ENCODE measurements around the gene ZBTB11.
"Not testable (repeated sequence)": the region's sequence is repeated elsewhere in the genome, so short reads cannot be mapped to it uniquely, and the experiment has no call there.

Gene ZBTB11

GRCh38 chr3:101643861-101644613, 32.9 kb downstream of the ZBTB11 start:
- DNase-seq: peak in 2 of 5 experiments; percentile 58 to 89

DNA sequence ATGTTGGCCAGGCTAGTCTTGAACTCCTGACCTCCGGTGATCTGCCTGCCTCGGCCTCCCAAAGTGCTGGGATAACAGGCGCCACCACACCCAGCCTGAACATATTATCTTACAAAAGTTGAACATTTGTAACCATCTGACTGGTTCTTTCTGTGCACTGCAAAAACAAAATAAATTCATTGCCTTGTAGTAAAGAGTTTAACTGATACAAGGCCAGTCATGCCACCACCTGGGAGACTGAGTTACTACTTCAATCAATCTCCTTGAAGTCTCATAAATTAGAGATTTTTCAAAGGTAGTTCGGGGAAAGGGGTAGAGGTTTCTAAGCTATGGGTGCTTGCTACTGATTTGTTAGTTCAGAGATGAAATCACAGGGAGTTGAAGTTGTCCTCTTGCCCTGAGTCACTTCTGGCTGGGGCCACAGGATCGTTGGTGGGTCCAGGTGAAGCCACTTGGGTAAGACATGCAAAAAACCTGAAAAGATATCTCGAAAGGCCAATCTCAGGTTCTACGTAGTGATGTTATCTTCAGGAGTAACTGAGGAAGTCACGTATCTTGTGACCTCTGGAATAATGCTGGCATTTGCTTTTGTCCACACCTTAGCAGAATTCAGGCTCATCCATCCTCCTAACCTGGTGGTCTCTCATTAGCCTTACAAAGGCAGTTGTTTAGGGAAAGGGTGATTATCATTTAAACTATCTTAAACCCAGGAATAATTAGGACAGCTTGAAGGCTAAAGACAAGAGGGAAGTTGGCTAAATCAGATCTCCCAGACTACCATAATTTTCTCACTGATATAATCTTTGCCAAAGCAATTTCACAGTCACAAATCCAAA, 33.7 kb downstream of the ZBTB11 start:
- peak in 1 of 5 experiments; percentile 11 for DNase-seq

- DNase-seq: no peak
Measured at GRCh38 chr3:101642441-101642840, 34.5 kb downstream of the ZBTB11 start.

DNA sequence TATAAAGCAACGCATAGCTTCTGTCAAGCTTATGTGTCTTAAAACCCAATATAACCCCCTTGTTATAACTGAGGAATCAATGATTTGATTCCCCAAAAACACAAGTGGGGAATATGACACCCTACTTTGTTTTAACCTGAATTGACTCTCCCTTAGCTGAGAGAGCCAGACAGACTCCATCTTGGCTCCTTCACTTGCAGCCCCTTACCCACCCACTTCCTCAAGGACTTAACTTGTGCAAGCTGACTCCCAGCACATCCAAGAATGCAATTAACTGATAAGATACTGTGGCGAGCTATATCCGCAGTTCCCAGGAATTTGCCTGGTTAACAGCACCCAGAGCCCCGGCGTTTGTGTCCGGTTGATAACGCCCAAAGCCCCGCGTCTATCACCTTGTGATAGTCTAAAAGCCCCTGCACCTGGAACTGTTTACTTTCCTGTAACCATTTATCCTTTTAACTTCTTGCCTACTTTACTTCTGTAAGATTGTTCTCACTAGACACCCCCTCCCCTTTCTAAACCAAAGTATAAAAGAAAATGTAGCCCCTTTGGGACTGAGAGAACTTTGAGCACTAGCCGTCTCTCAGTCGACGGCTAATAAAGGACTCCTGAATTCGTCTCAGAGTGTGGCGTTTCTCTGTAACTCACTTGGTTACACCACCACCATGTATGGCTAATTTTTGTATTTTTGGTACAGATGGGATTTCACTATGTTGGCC, 35.4 kb downstream of the ZBTB11 start:
- not testable (repeated sequence) for DNase-seq

DNA sequence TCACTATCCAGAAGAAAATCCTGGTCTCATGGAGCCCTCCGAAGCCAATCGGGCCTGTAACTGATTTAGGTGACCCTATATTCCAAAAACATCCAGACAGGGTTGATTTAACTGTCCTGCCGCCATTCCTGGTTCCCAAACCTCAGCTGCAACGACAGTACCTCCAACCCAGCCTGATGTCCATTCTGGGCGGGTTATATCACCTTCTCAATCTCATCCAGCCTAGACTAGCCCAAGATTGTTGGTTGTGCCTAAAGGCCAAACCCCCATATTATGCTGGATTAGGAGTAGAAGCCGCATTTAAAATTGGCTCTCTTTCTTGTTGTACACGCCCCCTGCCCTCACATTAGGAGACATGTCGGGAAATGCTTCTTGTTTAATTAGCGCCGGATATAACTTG, 36.7 kb downstream of the ZBTB11 start:
- DNase-seq: no peak

DNA sequence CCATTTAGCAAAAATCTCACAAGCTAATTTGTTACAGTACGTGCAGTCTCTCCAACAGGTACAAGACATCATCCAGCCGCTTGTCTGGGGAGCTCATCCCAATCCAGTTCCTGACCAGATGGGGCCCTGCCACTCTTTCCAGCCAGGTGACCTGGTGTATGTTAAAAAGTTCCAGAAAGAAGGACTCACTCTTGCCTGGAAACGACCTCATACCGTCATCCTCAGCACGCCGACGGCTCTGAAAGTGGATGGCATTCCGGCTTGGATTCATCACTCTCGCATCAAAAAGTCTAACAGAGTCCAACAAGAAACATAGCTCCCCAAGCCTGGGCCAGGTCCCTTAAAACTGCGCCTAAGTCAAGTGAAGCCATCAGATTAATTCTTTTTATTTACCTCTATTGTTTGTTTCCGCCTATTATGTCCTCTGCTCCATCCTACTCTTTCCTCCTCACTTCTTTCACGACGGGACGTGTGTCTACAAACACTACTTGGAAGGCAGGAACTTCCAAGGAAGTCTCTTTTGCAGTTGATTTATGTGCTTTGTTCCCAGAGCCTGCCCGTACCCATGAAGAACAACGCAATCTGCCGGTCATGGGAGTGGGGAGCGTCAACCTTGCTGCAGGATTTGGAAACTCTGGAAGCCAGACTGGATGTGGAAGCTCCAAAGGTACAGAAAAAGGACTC, 37.5 kb downstream of the ZBTB11 start:
- no peak for DNase-seq

GRCh38 chr3:101638261-101638745, 38.6 kb downstream of the ZBTB11 start:
- no peak for DNase-seq

DNA sequence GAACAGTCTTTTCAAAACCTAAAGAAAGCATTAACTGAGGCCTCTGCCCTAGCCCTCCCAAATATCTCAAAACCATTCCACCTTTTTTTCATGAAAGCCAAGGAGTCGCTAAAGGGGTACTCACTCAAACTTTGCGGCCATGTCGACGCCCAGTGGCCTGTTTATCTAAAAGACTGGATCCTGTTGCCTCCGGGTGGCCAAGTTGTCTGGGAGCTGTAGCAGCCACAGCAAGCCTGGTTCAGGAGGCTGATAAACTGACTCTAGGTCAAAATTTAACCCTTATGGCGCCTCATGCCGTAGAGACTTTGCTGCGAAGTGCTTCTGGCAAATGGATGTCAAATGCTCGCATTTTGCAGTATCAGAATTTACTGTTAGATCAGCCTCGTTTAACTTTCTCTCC, 39.5 kb downstream of the ZBTB11 start:
- no peak for DNase-seq

DNA sequence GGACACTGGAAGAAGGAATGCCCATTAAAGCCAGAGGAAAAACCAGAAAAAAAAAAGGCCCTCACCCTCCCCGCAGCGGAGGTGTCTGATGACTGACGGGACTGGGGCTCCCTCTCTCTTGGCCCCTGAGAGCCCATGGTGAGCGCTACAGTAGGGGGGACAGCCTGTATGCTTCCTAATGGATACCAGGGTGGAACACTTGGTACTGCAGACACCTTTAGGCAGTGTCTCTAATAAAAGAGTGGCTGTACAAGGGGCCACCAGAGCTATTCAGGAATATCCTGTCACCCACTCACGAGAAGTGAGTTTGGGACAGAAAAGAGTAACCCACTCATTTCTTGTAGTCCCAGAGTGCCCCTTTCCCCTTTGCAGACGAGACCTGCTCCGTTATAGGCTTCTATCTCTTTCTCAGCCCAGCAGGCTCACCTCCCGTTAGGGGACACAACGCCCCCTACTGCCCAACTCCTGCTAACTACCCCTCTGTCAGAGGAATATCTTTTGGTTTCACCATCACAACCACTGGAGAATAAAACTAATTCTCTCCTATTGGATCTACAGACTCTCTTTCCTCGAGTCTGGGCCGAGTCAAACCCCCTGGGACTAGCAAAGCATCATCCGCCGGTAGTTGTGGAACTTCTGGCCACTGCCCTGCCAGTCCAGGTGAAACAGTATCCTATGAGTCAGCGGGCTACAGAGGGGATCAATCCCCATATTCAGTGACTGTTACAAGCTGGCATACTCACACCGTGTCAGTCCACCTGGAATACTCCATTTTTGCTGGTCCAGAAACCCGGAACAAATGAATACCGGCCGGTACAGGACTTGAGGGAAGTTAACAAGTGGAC, 40.8 kb downstream of the ZBTB11 start:
- peak; percentile 24 to 70 (median 51) for DNase-seq

DNA sequence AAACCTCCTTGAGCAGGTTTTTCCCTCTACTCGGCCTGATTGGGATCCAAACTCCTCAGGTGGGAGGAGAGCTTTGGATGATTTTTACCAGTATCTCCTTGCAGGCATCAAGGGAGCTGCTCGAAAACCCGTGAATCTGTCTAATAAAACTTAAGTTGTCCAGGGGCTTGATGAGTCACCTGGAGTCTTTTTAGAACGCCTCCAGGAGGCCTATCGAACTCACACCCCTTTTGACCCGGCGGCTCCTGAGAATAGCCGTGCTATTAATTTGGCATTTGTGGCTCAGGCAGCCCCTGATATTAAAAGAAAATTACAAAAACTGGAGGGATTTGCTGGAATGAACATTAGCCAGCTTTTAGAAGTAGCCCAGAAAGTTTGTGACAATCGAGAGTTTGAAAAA, 41.6 kb downstream of the ZBTB11 start:
- DNase-seq: no peak

DNA sequence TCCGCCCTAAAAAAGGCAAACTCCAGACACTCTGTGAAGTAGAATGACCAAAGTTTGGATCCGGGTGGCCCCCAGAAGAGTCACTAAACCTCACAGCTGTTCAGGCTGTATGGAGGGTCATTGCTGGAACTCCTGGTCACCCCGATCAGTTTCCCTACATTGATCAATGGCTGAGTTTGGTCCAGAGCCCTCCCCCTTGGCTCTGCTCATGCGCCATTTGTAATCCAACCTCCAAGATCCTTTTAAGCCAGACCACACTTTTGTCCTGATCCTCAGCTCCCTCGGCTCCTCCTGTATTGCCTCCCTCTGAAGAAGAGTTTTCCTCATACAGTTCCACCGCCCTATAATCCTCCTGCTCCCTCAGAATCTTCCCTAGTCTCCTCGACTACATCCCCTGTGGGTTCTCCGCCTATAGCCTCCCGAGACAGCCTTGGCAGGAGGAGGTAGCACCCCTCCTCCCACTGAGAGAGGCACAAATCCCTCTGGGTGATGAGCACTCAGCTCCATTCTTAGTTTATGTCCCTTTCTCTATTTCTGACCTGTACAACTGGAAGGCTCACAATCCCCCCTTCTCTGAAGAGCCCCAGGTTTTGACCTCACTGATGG, 42.2 kb downstream of the ZBTB11 start:
- DNase-seq: no peak

DNA sequence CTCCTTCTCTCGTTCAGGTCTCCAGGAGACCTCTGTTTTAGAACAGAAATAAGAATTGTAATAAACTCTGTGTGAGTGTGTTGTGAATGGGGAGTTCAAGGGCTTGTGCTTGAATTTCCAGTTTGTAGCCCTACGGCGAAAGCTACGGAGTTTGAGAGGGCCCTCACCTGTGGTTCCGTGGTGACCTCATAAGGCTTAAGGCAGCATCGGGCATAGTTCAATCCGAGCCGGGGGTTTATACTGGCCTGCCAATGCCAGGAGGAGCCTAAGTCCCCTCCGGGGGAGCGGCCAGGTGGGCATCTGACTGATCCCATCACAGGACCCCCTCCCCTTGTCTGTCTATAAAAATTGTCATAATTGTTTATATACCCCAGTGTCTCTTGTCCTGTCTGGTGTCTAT, 43.7 kb downstream of the ZBTB11 start:
- no peak for DNase-seq

DNA sequence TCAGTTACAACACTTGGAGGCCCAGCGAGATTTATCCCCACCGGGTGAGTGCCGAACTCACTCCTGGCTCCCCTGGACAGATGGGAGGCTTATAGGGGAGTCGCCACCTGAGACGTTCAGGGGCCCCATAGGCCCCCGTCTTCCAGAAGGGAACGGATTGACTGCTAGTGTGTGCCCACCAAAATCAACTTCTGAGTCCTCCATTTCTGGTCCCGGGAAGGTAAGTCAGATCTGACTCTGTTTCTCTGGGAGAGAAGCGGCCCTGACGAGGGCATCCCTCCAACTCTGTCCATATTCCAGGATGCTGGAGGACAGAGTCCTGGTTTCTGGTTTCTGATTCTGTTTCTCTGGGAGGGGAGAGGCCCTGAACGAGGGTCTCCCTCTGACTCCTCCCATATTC, 44.3 kb downstream of the ZBTB11 start:
- DNase-seq: no peak

GRCh38 chr3:101631959-101632358, 45.0 kb downstream of the ZBTB11 start:
- DNase-seq: not testable (repeated sequence)

GRCh38 chr3:101631098-101631796, 45.7 kb downstream of the ZBTB11 start:
- no peak for DNase-seq

DNA sequence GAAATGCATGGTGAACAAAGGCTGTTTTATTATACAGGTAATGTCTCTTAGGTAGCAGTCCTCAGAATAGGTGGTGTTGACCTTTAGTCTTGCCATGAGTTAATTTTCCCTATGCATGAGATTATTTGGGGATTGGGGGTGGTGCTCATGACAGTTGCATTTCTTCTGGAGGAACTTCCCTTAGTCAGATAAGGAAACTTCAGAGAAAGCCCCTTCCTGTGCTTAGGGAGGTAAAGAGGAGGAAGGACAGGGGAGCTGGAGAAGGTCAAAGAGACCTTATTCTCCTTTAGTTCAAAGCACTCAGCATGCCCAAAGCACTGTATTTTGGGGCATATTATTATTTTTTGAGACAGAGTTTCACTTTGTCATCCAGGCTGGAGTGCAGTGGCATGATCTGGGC, 47.7 kb downstream of the ZBTB11 start:
- no peak for DNase-seq

GRCh38 chr3:101625879-101626278, 51.1 kb downstream of the ZBTB11 start:
- DNase-seq: no peak

DNA sequence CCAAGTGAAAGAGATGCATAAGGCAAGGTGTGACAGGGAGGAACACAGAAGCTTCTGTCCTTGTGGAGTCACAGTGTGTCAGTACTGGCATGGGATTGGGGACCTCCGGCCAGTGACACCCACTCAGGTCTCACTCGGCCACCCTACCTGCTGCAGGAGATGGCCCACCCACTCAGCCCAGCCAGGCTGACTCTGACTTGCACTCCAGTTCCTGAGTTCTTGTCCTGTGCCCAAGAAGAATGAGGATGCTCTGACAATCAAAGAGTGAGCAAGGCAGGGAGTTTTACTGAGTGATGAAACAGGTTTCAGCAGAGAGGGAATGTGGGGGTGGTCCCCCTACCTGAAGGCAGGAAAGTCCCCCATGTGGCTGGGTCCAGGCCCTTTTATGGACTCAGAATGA, 52.1 kb downstream of the ZBTB11 start:
- DNase-seq: no peak

DNA sequence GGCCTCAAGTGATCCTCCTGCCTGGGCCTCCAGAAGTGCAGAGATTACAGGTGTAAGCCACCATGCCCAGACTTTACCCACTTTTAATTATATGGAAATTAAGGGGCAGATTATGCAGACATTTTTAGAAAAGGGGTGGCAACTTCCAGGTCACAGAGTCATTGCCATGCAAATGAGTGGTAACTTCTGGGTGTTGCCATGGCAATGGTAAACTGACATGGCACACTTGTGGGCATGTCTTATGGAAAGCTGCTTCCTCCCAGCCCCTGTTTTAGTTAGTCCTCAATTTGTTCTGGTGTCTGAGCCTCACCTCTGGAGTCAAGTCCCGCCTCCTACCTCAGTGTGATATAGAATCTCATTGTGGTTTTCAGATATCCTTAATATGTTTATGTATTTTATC, 53.3 kb downstream of the ZBTB11 start:
- no peak for DNase-seq

- no peak for DNase-seq
Measured at GRCh38 chr3:101619734-101620133, 57.2 kb downstream of the ZBTB11 start.

- DNase-seq: no peak
Measured at GRCh38 chr3:101618726-101619125, 58.2 kb downstream of the ZBTB11 start.

All from T-helper 2 cell (primary cell).